ENCODE data around the gene ARHGAP21. TPM values are rescaled to one million over a fixed set of nuclear protein-coding genes. Genes with fewer than 3 reads are reported as not detected.

Gene ARHGAP21
- total RNA-seq, 1 experiment from 2014 or later: 59.4 TPM

- no peak overlapping the region for H2BK120ac ChIP-seq (ENCODE audit: low read depth, low read length, poor library complexity, severe bottlenecking)
- no peaks in the 10 kb centered on the region for H3K27me3 Mint-ChIP-seq (ENCODE audit: low read depth)
- H3K9me3 Mint-ChIP-seq: no peaks in the 10 kb centered on the region
- H4K8ac ChIP-seq (replicated peaks; ENCODE audit: insufficient read length, low read depth, low read length): no peak overlapping the region
- no peak for DNase-seq
- no peak overlapping the region for H3K9ac ChIP-seq (ENCODE audit: extremely low read depth, insufficient read length, low read length)
- H3K27me3 ChIP-seq (ENCODE audit: insufficient read depth, low read length): no peaks in the 10 kb centered on the region
- no peak overlapping the region for H2BK15ac ChIP-seq (ENCODE audit: low read depth, low read length)
- no peak overlapping the region for H3K18ac ChIP-seq (ENCODE audit: insufficient read length, low read depth, low read length)
- no peak overlapping the region for H3K4ac ChIP-seq (ENCODE audit: low read depth, low read length)
- H2BK20ac ChIP-seq (ENCODE audit: low read depth, low read length, poor library complexity, severe bottlenecking): no peak overlapping the region
- no peak overlapping the region for H3T11ph ChIP-seq (ENCODE audit: low read length)
- no peak overlapping the region for H4K5ac ChIP-seq (ENCODE audit: insufficient read length, low read depth, low read length)
- H2AK5ac ChIP-seq (ENCODE audit: insufficient read length, low read length): no peak overlapping the region
- no peak overlapping the region for H3K4me3 Mint-ChIP-seq
- no peak for TF ChIP-seq CTCF (conservative IDR thresholded peaks at IDR 0.05)
- no peaks in the 10 kb centered on the region for H3K9me3 ChIP-seq (ENCODE audit: control insufficient read depth, low read depth, low read length)
- H3K79me1 ChIP-seq (ENCODE audit: insufficient read depth, low read depth, low read length, poor library complexity, severe bottlenecking): peaks cover 3% of the 10 kb centered on the region
- H2AFZ ChIP-seq (ENCODE audit: low read length): no peak overlapping the region
- H3K14ac ChIP-seq (ENCODE audit: insufficient read depth, low read length): no peak overlapping the region
- no peak overlapping the region for H4K91ac ChIP-seq (ENCODE audit: insufficient read length, low read depth, low read length)
- H3K4me1 Mint-ChIP-seq: peaks cover 10 to 15% of the 10 kb centered on the region in 2 experiments
- no peak overlapping the region for H2BK12ac ChIP-seq (ENCODE audit: insufficient read length, low read depth, low read length)
- H3K56ac ChIP-seq (ENCODE audit: insufficient read length, low read depth, low read length): no peak overlapping the region
- WGBS (ENCODE audit: extremely low coverage, insufficient read length, low lambda C conversion rate): no CpG with 5 or more reads among the region's 5 CpGs
- no peaks in the 10 kb centered on the region for H4K20me1 ChIP-seq (ENCODE audit: control insufficient read depth, insufficient read depth, insufficient read length)
- peaks cover 5% of the 10 kb centered on the region; the same call in 1 of the 2 replicates for H3K79me2 ChIP-seq (ENCODE audit: insufficient read depth, low read length)
- no peak overlapping the region for H3K23ac ChIP-seq (ENCODE audit: insufficient read length, low read depth, low read length)
- H3K23me2 ChIP-seq (ENCODE audit: insufficient read length, low read depth, low read length, poor library complexity, severe bottlenecking): no peaks in the 10 kb centered on the region
- H3K27ac Mint-ChIP-seq: no peak overlapping the region; a peak in 1 of 7 replicates
- no peaks in the 10 kb centered on the region for H3K36me3 Mint-ChIP-seq (ENCODE audit: insufficient read depth in 1 of 3, low read depth in 3 of 3)
- no peak overlapping the region for H3K4me2 ChIP-seq (ENCODE audit: insufficient read depth, insufficient read length, low read length)
- peaks cover 4% of the 10 kb centered on the region; the same call in 1 of the 2 replicates for H3K4me1 ChIP-seq (ENCODE audit: insufficient read depth, low read length)
- no peak overlapping the region for H3K27ac ChIP-seq (ENCODE audit: insufficient read length, low read depth, low read length)
- H2BK5ac ChIP-seq (ENCODE audit: insufficient read length, low read length): no peak overlapping the region
Measured at GRCh38 chr10:24703700-24704099, 20.0 kb downstream of the ARHGAP21 start.

Measured in H9 (cell line).